ENCODE measurements around the gene TOMM5.
"Not testable (repeated sequence)": the region's sequence is repeated elsewhere in the genome, so short reads cannot be mapped to it uniquely, and the experiment has no call there.

Gene TOMM5

DNA sequence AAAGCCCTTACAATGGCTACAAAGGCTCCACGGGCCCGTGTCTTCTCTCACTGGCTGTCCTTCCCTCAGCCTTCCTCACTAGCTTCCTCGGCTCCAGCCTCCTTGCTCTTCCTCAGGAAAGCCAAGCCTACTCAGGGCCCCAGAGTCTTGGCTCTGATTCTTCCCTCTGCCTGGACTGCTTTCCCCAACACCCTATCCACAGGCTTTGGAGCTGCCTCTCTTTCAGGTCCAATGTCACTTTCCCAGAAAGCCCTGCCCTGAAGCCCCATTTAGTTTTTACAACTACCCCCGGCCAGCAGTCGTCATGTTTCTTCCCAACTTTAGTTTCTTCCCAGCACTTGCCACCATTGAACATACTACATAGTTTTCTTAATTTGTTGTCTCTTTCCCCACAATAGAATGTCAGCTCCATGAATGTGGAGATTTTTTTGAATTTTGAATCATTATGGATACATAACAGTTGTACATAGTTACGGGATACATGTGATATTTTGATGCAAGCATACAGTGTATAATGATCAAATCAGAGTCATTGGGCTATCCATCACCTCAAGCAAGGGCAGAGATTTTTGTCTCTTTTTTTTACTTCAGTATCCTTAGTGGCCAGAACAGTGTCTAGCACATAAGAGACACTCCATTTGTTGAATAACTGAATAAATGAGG, 17.5 kb upstream of the TOMM5 start:
- Histone ChIP-seq H3K9ac (ENCODE audit: low read length) (no peak overlapping the region), H3K36me3 (ENCODE audit: insufficient read depth, low read length) (no peaks in the 10 kb centered on the region), H3K27ac (ENCODE audit: low read depth, low read length) (no peak overlapping the region), H3K4me3 (ENCODE audit: low read depth in 1 of 2, low read length in 2 of 2) (no peak overlapping the region), H3K9me3 (ENCODE audit: low read length) (no peaks in the 10 kb centered on the region), H3K4me1 (ENCODE audit: insufficient read depth, low read length) (no peaks in the 10 kb centered on the region), H3K27me3 (ENCODE audit: control insufficient read depth in 1 of 2, insufficient read depth in 2 of 2, low read length in 2 of 2) (no peaks in the 10 kb centered on the region)

DNA sequence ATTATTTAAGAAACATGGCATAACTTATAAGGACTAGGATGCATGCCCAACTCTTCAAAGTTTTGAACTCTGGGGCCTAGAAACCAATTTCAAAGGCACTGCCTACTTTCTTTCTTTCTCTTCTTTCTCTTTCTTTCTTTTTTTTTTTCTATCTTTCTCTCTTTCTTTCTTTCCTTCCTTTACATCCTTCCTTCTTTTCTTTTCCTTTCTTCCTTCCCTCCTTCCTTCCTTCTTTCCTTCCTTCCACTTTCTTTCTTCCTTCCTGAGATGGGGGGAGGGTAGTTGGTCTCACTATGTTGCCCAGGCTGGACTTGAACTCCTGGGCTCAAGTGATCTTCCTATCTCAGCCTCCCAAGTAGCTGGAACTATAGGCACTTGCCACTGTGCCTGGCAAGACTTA, 15.9 kb upstream of the TOMM5 start:
- H3K27me3 ChIP-seq (ENCODE audit: control insufficient read depth in 1 of 2, insufficient read depth in 2 of 2, low read length in 2 of 2), result no peaks in the 10 kb centered on the region
- no peaks in the 10 kb centered on the region for H3K36me3 ChIP-seq (ENCODE audit: insufficient read depth, low read length)
- no peak overlapping the region for H3K27ac ChIP-seq (ENCODE audit: low read depth, low read length)
- no peak overlapping the region for H3K9ac ChIP-seq (ENCODE audit: low read length)
- no peaks in the 10 kb centered on the region for H3K9me3 ChIP-seq (ENCODE audit: low read length)
- no peak overlapping the region for H3K4me3 ChIP-seq (ENCODE audit: low read depth in 1 of 2, low read length in 2 of 2)
- H3K4me1 ChIP-seq (ENCODE audit: insufficient read depth, low read length), result no peaks in the 10 kb centered on the region

DNA sequence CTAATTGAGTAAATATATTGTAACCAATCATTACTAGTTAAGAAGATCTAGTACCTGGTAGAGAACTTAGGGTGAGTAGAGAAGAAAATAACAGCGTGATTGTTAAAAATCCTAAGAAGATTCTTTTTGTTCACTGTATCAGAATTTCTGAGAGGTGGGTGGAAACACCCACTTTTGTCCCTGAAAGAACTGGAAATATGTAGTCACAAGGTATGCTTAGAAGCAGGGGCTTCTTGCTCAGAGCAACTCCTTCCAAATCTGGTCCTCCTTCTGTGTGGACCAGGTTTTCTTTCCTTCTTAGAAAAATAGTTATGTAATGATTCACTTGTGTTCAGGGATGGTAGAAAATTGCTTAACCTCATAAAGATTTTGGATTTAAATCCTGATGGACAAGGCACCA, 11.9 kb upstream of the TOMM5 start:
- no peaks in the 10 kb centered on the region for H3K27me3 ChIP-seq (ENCODE audit: control insufficient read depth in 1 of 2, insufficient read depth in 2 of 2, low read length in 2 of 2)
- no peaks in the 10 kb centered on the region for H3K36me3 ChIP-seq (ENCODE audit: insufficient read depth, low read length)
- H3K27ac ChIP-seq (ENCODE audit: low read depth, low read length), result no peak overlapping the region
- no peaks in the 10 kb centered on the region for H3K9me3 ChIP-seq (ENCODE audit: low read length)
- H3K9ac ChIP-seq (ENCODE audit: low read length), result no peak overlapping the region
- no peak overlapping the region for H3K4me3 ChIP-seq (ENCODE audit: low read depth in 1 of 2, low read length in 2 of 2)
- H3K4me1 ChIP-seq (ENCODE audit: insufficient read depth, low read length), result no peaks in the 10 kb centered on the region

DNA sequence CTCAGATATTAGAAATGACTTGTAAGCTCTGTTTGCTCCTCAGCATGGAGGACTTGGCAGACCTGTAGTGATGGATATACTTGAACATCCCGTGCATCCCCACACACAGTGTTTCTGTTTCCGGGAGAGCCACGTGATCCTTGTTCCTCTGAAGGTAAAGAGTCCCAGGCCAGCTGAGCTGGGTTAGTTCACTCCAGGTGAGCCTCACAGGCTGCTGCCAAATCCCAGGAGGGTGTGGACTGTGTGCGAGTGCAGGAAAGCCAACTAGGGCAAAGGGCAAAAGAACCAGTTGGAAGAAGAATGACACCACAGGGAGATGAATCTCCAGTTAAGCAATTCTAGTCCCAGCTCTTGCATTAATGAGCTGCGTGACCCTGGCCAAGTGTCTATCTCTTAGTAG, 10.4 kb upstream of the TOMM5 start:
- Histone ChIP-seq H3K9ac (ENCODE audit: low read length) (no peak overlapping the region), H3K27ac (ENCODE audit: low read depth, low read length) (no peak overlapping the region), H3K4me1 (ENCODE audit: insufficient read depth, low read length) (no peaks in the 10 kb centered on the region), H3K36me3 (ENCODE audit: insufficient read depth, low read length) (no peaks in the 10 kb centered on the region), H3K27me3 (ENCODE audit: control insufficient read depth in 1 of 2, insufficient read depth in 2 of 2, low read length in 2 of 2) (no peaks in the 10 kb centered on the region), H3K9me3 (ENCODE audit: low read length) (no peaks in the 10 kb centered on the region), H3K4me3 (ENCODE audit: low read depth in 1 of 2, low read length in 2 of 2) (no peak overlapping the region)

DNA sequence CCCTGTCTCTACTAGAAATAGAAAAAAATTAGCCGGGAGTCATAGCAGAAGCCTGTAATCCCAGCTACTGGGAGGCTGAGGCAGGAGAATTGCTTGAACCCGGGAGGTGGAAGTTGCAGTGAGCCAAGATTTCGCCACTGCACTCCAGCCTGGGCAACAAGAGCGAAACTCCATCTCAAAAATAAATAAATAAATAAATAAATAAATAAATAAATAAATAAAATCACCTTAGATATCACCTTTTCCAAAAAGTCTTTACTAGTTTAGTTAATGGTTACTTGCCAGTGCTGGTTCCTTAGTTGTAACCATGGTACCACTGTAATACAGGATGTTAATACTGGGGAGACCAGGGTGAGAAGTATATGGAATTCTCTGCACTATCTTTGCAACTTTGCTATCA, 9.7 kb upstream of the TOMM5 start:
- not testable (repeated sequence) for H3K27me3 ChIP-seq (ENCODE audit: control insufficient read depth in 1 of 2, insufficient read depth in 2 of 2, low read length in 2 of 2); H3K4me1 ChIP-seq (ENCODE audit: insufficient read depth, low read length); H3K9ac ChIP-seq (ENCODE audit: low read length); H3K36me3 ChIP-seq (ENCODE audit: insufficient read depth, low read length); H3K27ac ChIP-seq (ENCODE audit: low read depth, low read length); H3K4me3 ChIP-seq (ENCODE audit: low read depth in 1 of 2, low read length in 2 of 2); H3K9me3 ChIP-seq (ENCODE audit: low read length)

DNA sequence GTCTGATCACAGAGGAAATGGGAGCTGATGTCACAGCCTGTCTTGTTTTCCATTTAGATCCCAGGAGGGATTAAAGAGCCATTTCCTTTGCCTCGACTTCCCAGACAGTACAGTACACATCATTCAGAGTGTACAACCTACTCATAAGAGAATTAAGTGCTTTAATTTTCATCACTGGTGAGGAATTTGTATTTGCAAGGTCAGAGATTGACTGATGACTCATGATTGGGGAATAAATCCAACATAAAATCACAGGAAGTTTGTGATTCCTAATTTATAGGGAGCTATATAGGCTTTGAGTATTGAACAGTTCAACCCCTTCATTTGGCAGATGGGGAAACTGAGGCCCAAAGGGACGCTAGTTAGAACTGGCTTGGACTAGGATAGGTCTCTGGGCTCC, 4.1 kb upstream of the TOMM5 start:
- no peaks in the 10 kb centered on the region for H3K9me3 ChIP-seq (ENCODE audit: low read length)

DNA sequence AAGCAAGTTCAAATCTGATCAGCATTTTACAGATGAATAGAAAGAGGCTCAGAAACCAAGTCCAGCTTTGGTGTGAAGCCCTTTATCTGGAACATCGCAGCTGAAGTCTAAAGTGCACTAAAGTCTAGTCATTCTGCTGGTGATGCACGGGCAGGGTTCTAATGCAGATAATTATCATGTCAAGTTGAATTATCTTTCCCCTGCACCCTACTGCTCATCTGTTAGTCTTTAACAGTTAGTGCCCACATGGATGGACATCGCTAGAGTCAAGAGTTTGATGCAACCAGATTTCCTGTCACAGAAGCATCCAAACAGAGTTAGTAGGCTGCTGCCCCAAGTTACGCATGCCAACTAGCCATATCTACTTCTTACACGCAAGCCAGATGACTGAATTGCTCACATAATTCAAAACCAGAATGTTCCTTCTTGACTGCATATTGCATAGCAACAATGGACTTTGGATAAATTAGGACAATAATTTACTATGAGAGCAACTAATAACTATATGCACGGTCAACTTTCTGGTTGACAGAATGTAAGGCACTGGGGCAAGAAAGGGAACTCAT, 1.6 kb upstream of the TOMM5 start:
- H3K4me1 ChIP-seq (ENCODE audit: insufficient read depth, low read length), result peaks cover 19% of the 10 kb centered on the region
- no peaks in the 10 kb centered on the region for H3K9me3 ChIP-seq (ENCODE audit: low read length)
- no peaks in the 10 kb centered on the region for H3K27me3 ChIP-seq (ENCODE audit: control insufficient read depth in 1 of 2, insufficient read depth in 2 of 2, low read length in 2 of 2)
- H3K4me3 ChIP-seq (ENCODE audit: low read depth in 1 of 2, low read length in 2 of 2), result peak overlapping the region in 1 of 2 donors; percentile 37
- H3K9ac ChIP-seq (ENCODE audit: low read length), result no peak overlapping the region
- H3K36me3 ChIP-seq (ENCODE audit: insufficient read depth, low read length), result no peaks in the 10 kb centered on the region
- no peak overlapping the region for H3K27ac ChIP-seq (ENCODE audit: low read depth, low read length)

More for the DNA sequence above, 4.1 kb upstream of the TOMM5 start:
- Histone ChIP-seq H3K4me1 (ENCODE audit: insufficient read depth, low read length) (peaks cover 10% of the 10 kb centered on the region), H3K4me3 (ENCODE audit: low read depth in 1 of 2, low read length in 2 of 2) (no peak overlapping the region), H3K9ac (ENCODE audit: low read length) (no peak overlapping the region), H3K27me3 (ENCODE audit: control insufficient read depth in 1 of 2, insufficient read depth in 2 of 2, low read length in 2 of 2) (no peaks in the 10 kb centered on the region), H3K27ac (ENCODE audit: low read depth, low read length) (no peak overlapping the region), H3K36me3 (ENCODE audit: insufficient read depth, low read length) (no peaks in the 10 kb centered on the region)

DNA sequence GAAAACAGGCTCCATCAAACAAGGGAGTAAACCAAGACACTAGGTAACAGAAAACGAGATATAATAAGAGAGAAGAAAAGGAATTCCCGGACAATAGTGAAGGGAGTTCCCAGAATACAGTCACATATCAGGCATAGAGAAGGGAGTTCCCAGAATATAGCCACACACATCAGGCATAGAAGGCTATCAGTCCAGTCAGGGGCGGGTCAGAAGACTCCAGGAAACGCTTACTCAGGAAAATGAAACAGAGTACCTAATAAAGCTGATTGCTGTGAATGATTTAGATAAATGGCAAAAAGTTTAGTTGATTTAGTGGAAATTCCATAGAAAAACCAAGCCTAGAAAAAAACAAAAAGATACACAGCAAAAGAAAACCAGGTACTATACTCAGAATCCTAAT, 4.9 kb downstream of the TOMM5 start:
- no peak overlapping the region for H3K4me3 ChIP-seq (ENCODE audit: low read depth in 1 of 2, low read length in 2 of 2)
- no peak overlapping the region for H3K9ac ChIP-seq (ENCODE audit: low read length)
- H3K4me1 ChIP-seq (ENCODE audit: insufficient read depth, low read length), result peaks cover 40% of the 10 kb centered on the region
- no peaks in the 10 kb centered on the region for H3K27me3 ChIP-seq (ENCODE audit: control insufficient read depth in 1 of 2, insufficient read depth in 2 of 2, low read length in 2 of 2)
- H3K27ac ChIP-seq (ENCODE audit: low read depth, low read length), result no peak overlapping the region
- no peaks in the 10 kb centered on the region for H3K9me3 ChIP-seq (ENCODE audit: low read length)
- peaks cover 27% of the 10 kb centered on the region for H3K36me3 ChIP-seq (ENCODE audit: insufficient read depth, low read length)

DNA sequence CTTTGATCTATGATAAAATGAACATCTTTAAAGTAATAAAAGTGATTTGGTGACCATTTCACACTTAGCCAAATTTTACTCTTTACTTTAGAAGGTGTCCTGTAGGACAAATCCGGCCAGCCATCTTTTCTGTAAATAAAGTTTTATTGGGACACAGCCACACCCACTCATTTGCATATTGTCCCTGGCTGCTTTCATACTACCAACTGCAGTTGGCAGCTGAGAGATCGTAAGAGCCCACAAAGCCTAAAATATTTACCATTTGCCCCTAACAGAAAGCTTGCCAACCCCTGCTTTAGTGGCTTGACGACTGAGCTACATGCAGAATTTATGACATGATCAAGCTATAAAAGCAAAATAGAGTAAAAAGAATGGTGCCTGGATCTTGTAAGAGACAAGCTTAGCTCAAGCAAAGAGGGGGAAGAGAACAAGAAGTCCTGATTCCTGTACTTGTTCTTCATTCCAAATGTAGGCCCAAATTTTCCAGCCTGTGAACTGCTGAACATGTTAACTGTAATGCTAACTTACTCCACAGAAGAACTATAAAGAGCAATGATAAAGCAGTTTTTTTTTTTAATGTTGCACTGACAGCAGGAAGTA, 8.8 kb downstream of the TOMM5 start:
- H3K4me1 ChIP-seq (ENCODE audit: insufficient read depth, low read length), result peaks cover 31% of the 10 kb centered on the region
- peaks cover 30% of the 10 kb centered on the region for H3K36me3 ChIP-seq (ENCODE audit: insufficient read depth, low read length)
- H3K4me3 ChIP-seq (ENCODE audit: low read depth in 1 of 2, low read length in 2 of 2), result no peak overlapping the region
- peak overlapping the region; percentile 11 for H3K9ac ChIP-seq (ENCODE audit: low read length)
- H3K9me3 ChIP-seq (ENCODE audit: low read length), result no peaks in the 10 kb centered on the region
- peak overlapping the region; percentile 28 for H3K27ac ChIP-seq (ENCODE audit: low read depth, low read length)
- no peaks in the 10 kb centered on the region for H3K27me3 ChIP-seq (ENCODE audit: control insufficient read depth in 1 of 2, insufficient read depth in 2 of 2, low read length in 2 of 2)

DNA sequence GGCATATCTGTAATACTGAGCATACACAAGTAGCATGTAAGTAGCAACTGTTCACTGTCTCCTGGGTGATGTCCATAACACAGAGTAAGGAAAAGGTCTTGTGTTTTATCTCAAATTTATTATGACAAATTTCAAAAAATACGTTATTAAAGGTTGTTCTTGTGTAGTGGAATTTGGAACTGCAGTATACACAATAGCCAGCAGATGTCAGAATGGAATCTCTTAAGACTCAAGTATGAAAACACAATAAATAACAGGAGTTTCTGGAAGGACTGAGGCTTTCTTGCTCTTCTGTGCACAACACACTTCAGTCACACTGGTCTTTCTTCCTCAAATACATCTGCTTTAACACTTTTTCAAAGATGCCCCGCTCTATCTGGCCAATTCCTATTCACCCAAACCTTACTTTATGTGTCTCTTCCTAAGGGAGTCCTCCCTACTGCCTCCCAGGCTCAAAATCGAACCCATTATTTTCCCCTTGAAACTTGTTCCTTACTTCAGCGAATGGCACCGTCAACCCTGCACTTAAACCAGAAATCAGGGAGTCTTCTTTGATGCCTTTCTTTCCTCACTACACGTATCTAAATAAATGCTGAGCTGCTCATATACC, 9.7 kb downstream of the TOMM5 start:
- peaks cover 31% of the 10 kb centered on the region for H3K4me1 ChIP-seq (ENCODE audit: insufficient read depth, low read length)
- peak overlapping the region; percentile 28 for H3K27ac ChIP-seq (ENCODE audit: low read depth, low read length)
- peak overlapping the region in 1 of 2 donors; percentile 4 for H3K4me3 ChIP-seq (ENCODE audit: low read depth in 1 of 2, low read length in 2 of 2)
- peak overlapping the region; percentile 11 for H3K9ac ChIP-seq (ENCODE audit: low read length)
- H3K9me3 ChIP-seq (ENCODE audit: low read length), result no peaks in the 10 kb centered on the region
- no peaks in the 10 kb centered on the region for H3K27me3 ChIP-seq (ENCODE audit: control insufficient read depth in 1 of 2, insufficient read depth in 2 of 2, low read length in 2 of 2)
- H3K36me3 ChIP-seq (ENCODE audit: insufficient read depth, low read length), result peaks cover 20% of the 10 kb centered on the region

DNA sequence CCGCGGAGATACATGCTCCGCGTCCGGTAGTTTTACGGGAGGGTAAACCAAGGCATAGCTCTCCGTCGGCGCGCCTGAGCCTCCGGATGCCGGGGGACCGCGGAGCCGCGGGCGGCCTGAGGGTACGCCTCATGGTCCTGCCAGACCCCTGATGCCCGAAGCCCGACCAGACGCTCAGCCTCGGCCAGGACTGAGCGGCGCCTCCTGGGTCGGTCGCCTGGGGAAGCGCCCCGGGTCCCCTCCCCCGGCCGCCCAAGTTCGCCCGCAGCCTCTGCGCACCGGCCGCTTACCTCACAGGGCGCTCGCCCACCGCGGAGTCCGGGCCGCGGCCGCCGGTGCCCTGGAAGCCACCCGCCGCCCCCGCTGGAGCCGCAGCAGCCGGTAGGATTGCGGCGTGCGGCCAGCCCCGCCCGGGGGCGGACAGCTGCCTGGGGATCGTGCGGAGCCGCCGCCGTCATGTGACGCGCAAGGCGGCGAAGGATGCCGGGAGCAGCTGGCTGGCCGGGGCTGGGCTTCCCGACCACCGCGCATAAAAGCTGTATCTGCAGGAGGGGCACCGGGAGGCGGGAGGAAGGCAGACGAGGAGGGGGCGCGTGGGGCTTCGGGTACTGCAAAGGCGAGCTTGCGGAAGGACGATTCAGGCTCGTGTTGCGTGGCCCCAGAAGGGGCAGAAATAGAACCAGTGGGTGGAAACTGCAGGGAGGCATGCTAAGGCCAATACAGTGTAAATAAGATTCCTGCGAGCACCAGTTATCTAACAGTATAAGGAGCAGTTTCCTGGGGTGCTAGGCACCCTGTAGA, 16.3 kb downstream of the TOMM5 start, which contains the start of gene FBXO10:
Gene FBXO10 (minus strand): TSS at position 460 of the 801 bp plus-strand sequence. CDS start 34,612 bp downstream, outside the sequence.
- Histone ChIP-seq H3K27ac (ENCODE audit: low read depth, low read length) (peak within 1 kb of the TSS; percentile 95), H3K36me3 (ENCODE audit: insufficient read depth, low read length) (peaks cover 5% of the 10 kb centered on the region)

More for the DNA sequence above, 16.3 kb downstream of the TOMM5 start, which contains the start of gene FBXO10:
- Histone ChIP-seq H3K27me3 (ENCODE audit: control insufficient read depth in 1 of 2, insufficient read depth in 2 of 2, low read length in 2 of 2) (no peaks in the 10 kb centered on the region), H3K4me3 (ENCODE audit: low read depth in 1 of 2, low read length in 2 of 2) (peak within 1 kb of the TSS; percentile 73 to 85), H3K4me1 (ENCODE audit: insufficient read depth, low read length) (peaks cover 30% of the 10 kb centered on the region), H3K9me3 (ENCODE audit: low read length) (no peaks in the 10 kb centered on the region), H3K9ac (ENCODE audit: low read length) (peak within 1 kb of the TSS; percentile 82)
